Endothelial cell of umbilical vein (primary cell): Measurements from ENCODE around the gene ANKS1B. TPM values are rescaled to one million over a fixed set of nuclear protein-coding genes. Genes with fewer than 3 reads are reported as not detected.

Experiments used
- BruUV-seq: library from RNA; stranded (reverse); fragments of 400-500 nt; replicated peaks from 2 replicates; lab custom pipeline; 2021; lab: Mats Ljungman, UMichigan
- CTCF ChIA-PET: fragments of 300-600, 350-600 bp; sonication (Branson Sonifier 250); formaldehyde crosslinking; loops from one replicate; lab custom pipeline; 2021; ENCODE audit warnings: antibody characterized with exemption, inconsistent platforms; lab: Charles Lee
- POLR2A ChIA-PET: fragments of 300-600, 350-600 bp; sonication (Branson Sonifier 250); formaldehyde crosslinking; loops from one replicate; lab custom pipeline; 2021; ENCODE audit warnings: antibody characterized with exemption, inconsistent platforms; lab: Charles Lee
- DNase-seq: peaks from one replicate; pipeline ENCODE4 v3.0.0-alpha.2; 2011; ENCODE audit warnings: low read depth, low spot score
- FAIRE-seq: peaks from 2 replicates; lab custom pipeline; 2011; peaks lifted over from hg19 to GRCh38; lab: Jason Lieb, UNC
- H2AFZ ChIP-seq: 2 replicates; pipeline ENCODE4 v1.6.0; 2012; ENCODE audit warnings: low read depth, low read length, control low read depth, inconsistent platforms
- H3K27ac ChIP-seq: 2 replicates; pipeline ENCODE4 v1.5.1; 2011; ENCODE audit warnings: low read depth, mild to moderate bottlenecking, control low read depth, low read length, moderate library complexity; ENCODE audit not compliant: insufficient read depth
- H3K27me3 ChIP-seq, 2 experiments: 2 replicates each; pipeline versions ENCODE4 v1.6.0 to v1.6.1; 2011; ENCODE audit warnings: low read length in 2 of 2, mixed read lengths in 1 of 2; ENCODE audit not compliant: control insufficient read depth in 2 of 2, insufficient read depth in 2 of 2
- H3K36me3 ChIP-seq, 2 experiments: 2 replicates in 1 of 2; 3 replicates in 1 of 2; pipeline ENCODE4 v1.5.1; 2011; ENCODE audit warnings: low read length in 2 of 2, mild to moderate bottlenecking in 1 of 2, moderate library complexity in 1 of 2; ENCODE audit not compliant: control insufficient read depth in 2 of 2, insufficient read depth in 2 of 2; ENCODE audit errors: extremely low read depth in 1 of 2
- H3K4me1 ChIP-seq: 3 replicates; pipeline ENCODE4 v1.5.1; 2011; ENCODE audit warnings: mild to moderate bottlenecking, low read length; ENCODE audit not compliant: control insufficient read depth, insufficient read depth; ENCODE audit errors: extremely low read depth
- H3K4me2 ChIP-seq: 2 replicates; pipeline ENCODE4 v1.6.1; 2011; ENCODE audit warnings: low read length, control low read depth, mixed read lengths; ENCODE audit not compliant: insufficient read depth
- H3K4me3 ChIP-seq, 3 experiments: fragments of 200-600 bp in 1 of 3; sonication (generic), shearing (Covaris generic) in 1 of 3; replicated peaks in 1 of 3; 2 replicates each; pipeline ENCODE4 v1.5.1; 2011 to 2016; ENCODE audit warnings: control low read depth in 3 of 3, low read length in 3 of 3, mild to moderate bottlenecking in 2 of 3, inconsistent platforms in 1 of 3, low read depth in 1 of 3, moderate library complexity in 1 of 3; ENCODE audit not compliant: insufficient read depth in 1 of 3
- H3K79me2 ChIP-seq: 2 replicates; pipeline ENCODE4 v1.6.0; 2012; ENCODE audit warnings: low read length, inconsistent platforms; ENCODE audit not compliant: control insufficient read depth, insufficient read depth
- H3K9ac ChIP-seq: replicated peaks from 2 replicates; pipeline ENCODE3; 2011; ENCODE audit warnings: low read length, control low read depth; ENCODE audit not compliant: insufficient read depth; ENCODE audit errors: extremely low read depth
- H3K9me1 ChIP-seq: replicated peaks from 3 replicates; pipeline ENCODE4 v1.6.0; 2011; ENCODE audit warnings: mild to moderate bottlenecking, low read length; ENCODE audit not compliant: control insufficient read depth, insufficient read depth; ENCODE audit errors: extremely low read depth
- H3K9me3 ChIP-seq: replicated peaks from 2 replicates; pipeline ENCODE4 v1.5.1; 2012; ENCODE audit warnings: low read length, inconsistent platforms; ENCODE audit not compliant: control insufficient read depth, insufficient read depth
- H4K20me1 ChIP-seq: replicated peaks from 2 replicates; pipeline ENCODE3; 2011; ENCODE audit warnings: mild to moderate bottlenecking, low read length; ENCODE audit not compliant: control insufficient read depth, insufficient read depth; ENCODE audit errors: extremely low read depth
- CTCF ChIP-seq, 2 donors: IDR thresholded peaks; 1 replicate in 1 of 2; 2 replicates in 1 of 2; pipeline ENCODE4 v1.5.1; 2011; ENCODE audit warnings: low read length in 2 of 2, mild to moderate bottlenecking in 2 of 2, moderate library complexity in 2 of 2, control low read depth in 1 of 2, inconsistent platforms in 1 of 2, low read depth in 1 of 2; ENCODE audit not compliant: insufficient read depth in 1 of 2; ENCODE audit errors: extremely low read depth in 1 of 2
- EZH2 ChIP-seq: IDR thresholded peaks from 2 replicates; pipeline ENCODE4 v1.6.1; 2012; ENCODE audit warnings: borderline replicate concordance, low read depth, mild to moderate bottlenecking, moderate library complexity, low read length, inconsistent platforms; ENCODE audit not compliant: severe bottlenecking
- FOS ChIP-seq: IDR thresholded peaks from 2 replicates; pipeline ENCODE4 v1.6.1; 2011; ENCODE audit warnings: mild to moderate bottlenecking, low read length, moderate library complexity, borderline replicate concordance; ENCODE audit not compliant: insufficient read depth
- GATA2 ChIP-seq: IDR thresholded peaks from 2 replicates; pipeline ENCODE4 v1.7.0; 2011; ENCODE audit warnings: low read depth, mild to moderate bottlenecking, moderate library complexity, mixed read lengths, low read length; ENCODE audit not compliant: insufficient read length, insufficient read depth
- JUN ChIP-seq: IDR thresholded peaks from 2 replicates; pipeline ENCODE4 v1.6.1; 2011; ENCODE audit warnings: borderline replicate concordance, low read depth; ENCODE audit not compliant: insufficient read length, insufficient read depth
- MAX ChIP-seq: IDR thresholded peaks from 2 replicates; pipeline ENCODE4 v1.6.1; 2011; ENCODE audit not compliant: insufficient read depth, insufficient read length
- MYC ChIP-seq: IDR thresholded peaks from one replicate; pipeline ENCODE4 v1.6.1; 2011; ENCODE audit warnings: mild to moderate bottlenecking, low read depth, low read length
- POLR2A ChIP-seq: IDR thresholded peaks from 2 replicates; pipeline ENCODE4 v1.6.1; 2012; ENCODE audit warnings: low read depth, mild to moderate bottlenecking, control low read depth, low read length
- POLR2AphosphoS5 ChIP-seq: IDR thresholded peaks from 2 replicates; pipeline ENCODE4 v1.6.1; 2012; ENCODE audit warnings: low read depth, mild to moderate bottlenecking, control low read depth, low read length, moderate library complexity; ENCODE audit not compliant: insufficient read depth
- dilution Hi-C: fragments of 300-500 bp; cut with MboI; formaldehyde crosslinking; loops from one replicate; pipeline ENCODE4 v1.15.0; 2019; ENCODE audit warnings: low sequenced_read_pairs; ENCODE audit not compliant: extremely low pct_ligation_motif_present
- intact Hi-C: fragments of 100-400 bp; cut with micrococcal nuclease; formaldehyde crosslinking; loops from one replicate; pipeline ENCODE4 v1.10.0; 2022
- polyA plus RNA-seq, 4 experiments: library from polyadenylated mRNA; depleted of rRNA in 3 of 4; stranded (reverse) in 3 of 4; unstranded in 1 of 4; fragments of >200 nt; gene quantifications; 2 replicates each; pipeline versions ENCODE4 v1.2.1 to v1.2.3, GENCODE V29; 2011 to 2012; ENCODE audit warnings: missing spikeins in 1 of 4
- total RNA-seq: library from RNA; stranded (reverse); gene quantifications from 2 replicates; pipeline ENCODE4 v1.2.3, GENCODE V29; 2021

Gene ANKS1B
- total and polyA plus RNA-seq, 2 donors (not counting 3 experiments of a cell fraction or from before 2014, with no cell fraction given), result 0.15 to 0.38 TPM

- H3K9me1 ChIP-seq, result no peaks in the 10 kb centered on the region
- H3K36me3 ChIP-seq, result no peaks in the 10 kb centered on the region
- no TSS peak for BruUV-seq
- H3K4me3 ChIP-seq, result no peak overlapping the region
- POLR2A ChIA-PET, result no interaction called here
- no peaks in the 10 kb centered on the region for H4K20me1 ChIP-seq
- no peak for FAIRE-seq
- no peaks in the 10 kb centered on the region for H3K79me2 ChIP-seq
- CTCF ChIA-PET, result no interaction called here
- peaks cover 1% of the 10 kb centered on the region for H3K9me3 ChIP-seq
- TF ChIP-seq JUN (no peak), CTCF (IDR thresholded peaks at IDR 0.05; ENCODE audit: extremely low read depth in 1 of 2, insufficient read depth in 1 of 2, low read depth in 1 of 2, low read length in 2 of 2) (no peak), MYC (no peak), POLR2A (no peak), MAX (no peak), GATA2 (no peak), EZH2 (no peak), POLR2AphosphoS5 (no peak), FOS (no peak)
- no peak overlapping the region for H3K4me2 ChIP-seq
- no peak overlapping the region for H3K9ac ChIP-seq
- no peak overlapping the region for H2AFZ ChIP-seq
- no peaks in the 10 kb centered on the region for H3K4me1 ChIP-seq
- H3K27ac ChIP-seq, result no peak overlapping the region
- DNase-seq, result no peak
- dilution Hi-C loops, result no loop called here
- intact Hi-C loops, result no loop called here
- H3K27me3 ChIP-seq, result no peaks in the 10 kb centered on the region
Observed at GRCh38 chr12:99097171-99097570, 887.6 kb downstream of the ANKS1B start.
